ENCODE data around the gene POLN.

POLN gene

DNA sequence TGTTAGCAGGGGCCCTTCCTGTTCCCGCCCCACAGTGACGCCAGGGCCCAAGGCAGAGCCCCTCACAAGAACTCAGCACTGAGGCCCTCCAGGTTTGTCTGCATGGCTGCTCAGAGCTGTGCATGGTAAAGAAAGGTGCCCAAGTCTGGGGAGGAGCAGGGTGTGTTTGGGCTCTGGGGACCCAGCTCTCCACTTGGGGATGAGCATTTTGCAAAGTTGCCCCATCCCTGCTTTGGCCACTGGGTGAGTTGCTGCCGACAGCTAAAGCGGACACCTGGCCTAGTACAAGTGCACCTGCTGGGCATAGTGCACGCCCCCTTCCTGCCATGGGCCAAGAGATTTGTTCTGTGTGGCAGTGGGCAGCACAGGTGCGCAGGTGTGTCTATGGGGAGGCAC, 22.0 kb upstream of the POLN start:
- no peak for DNase-seq (ENCODE audit: low read depth, low spot score)

DNA sequence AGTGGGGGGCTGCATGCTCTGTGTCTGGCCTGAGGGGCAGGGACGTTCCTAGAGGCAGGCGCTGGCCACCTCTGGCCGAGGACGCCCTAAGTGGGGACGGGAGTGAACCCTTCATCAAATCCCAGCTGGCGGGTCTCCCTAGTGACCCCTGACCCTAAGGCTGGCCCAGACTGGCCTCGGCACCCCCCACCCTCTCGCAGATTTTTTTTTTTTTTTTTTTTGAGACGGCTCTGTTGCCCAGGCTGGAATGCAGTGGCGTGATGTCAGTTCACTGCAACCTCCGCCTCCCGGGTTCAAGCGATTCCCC, 21.0 kb upstream of the POLN start:
- DNase-seq (ENCODE audit: low read depth, low spot score): no peak

DNA sequence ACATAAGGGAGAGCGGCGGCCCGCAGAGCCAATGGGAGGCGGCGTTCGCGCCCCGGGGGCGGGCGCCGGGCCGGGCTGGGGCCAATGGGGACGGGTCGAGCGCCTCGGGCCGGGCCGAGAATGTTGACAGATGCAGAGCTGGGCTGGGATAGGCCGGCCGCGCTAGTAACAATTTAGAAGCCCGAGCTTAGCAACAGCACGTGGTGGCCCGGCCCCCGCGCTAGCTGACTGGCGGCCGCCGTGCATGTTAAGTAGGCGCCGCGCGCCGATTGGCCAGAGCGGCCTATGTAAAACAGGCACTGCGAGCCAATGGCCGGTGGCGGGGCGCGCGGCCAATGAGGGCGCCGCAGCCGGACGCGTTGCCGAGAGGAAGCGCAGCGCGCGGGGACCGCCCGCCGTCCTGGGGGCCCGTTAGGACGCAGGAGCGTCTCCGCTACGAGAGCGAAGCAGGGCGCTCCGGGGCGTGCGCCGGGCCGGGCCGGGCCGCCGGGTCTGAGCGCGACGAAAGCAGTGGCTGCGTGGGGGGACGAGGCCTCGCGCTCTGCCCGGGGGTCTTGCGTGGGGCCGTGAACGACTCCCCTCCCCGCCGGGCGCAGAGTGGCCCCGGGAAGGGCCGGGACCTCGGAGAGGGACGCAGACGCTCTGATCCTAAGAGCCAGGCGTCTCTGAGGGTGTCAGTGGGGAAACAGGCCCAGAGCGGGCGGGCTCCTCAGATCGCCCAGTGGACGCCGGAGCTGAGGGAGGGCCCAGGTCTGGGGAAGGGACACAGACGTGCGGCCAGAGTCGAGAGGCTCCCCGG, 20.4 kb upstream of the POLN start:
- DNase-seq (ENCODE audit: low read depth, low spot score): peak; percentile 100

DNA sequence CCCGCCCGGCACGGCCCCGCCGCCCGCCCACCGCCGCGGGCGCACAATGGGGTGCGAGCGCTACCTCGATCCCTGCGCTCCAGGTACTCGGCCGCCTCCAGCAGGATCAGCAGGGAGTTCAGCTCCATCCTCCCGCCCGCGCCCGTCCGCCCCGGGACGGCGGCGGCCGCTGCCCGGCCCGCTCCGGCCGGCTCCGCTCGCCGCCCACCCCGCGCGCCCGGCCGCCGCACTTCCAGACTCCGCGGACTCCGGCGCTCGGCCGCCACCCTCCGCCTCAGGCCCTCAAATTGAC, 19.9 kb upstream of the POLN start, which contains the start of gene MXD4:
TSS of gene MXD4 (minus strand) at position 257 of the 292 bp plus-strand sequence. CDS start at position 128, 129 bp downstream.
- no peak for DNase-seq (ENCODE audit: low read depth, low spot score)

DNA sequence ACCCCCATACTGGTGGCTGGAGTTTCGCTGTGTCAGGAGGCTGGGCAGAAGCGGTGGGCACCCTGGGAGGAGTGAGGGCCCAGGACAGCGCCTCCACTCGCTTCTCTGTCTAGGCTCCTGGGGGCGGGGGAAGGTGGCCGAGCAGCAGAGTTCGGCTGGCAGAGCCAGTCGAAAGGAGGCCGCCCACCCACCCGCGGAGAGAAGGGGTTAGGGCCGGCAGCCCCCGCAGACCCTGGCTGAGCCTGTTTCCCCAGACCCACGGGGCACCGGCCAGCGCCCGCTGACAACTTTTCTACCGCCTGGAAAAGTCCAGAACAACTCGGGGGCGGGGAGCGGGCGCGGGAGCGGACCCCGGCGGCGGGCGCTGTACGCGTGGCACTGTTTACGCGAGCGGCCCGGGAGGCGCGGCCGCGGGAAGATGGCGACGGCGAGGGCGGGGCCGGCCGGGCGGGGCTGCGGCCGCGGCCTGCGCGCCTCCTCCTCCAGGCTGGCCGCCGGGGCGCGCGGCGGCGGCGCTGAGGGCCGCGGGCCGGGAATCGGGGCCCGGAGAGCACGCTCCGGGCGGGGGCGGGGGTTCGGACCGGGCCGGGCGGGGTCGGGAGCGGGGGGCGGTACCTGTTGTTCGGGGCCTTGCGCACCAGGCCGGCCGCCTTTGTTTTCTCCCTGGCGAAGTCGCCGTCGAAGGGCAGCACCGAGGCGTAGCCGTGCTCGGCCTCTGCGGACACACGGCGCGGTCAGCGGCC, 19.4 kb upstream of the POLN start:
- DNase-seq (ENCODE audit: low read depth, low spot score): no peak

DNA sequence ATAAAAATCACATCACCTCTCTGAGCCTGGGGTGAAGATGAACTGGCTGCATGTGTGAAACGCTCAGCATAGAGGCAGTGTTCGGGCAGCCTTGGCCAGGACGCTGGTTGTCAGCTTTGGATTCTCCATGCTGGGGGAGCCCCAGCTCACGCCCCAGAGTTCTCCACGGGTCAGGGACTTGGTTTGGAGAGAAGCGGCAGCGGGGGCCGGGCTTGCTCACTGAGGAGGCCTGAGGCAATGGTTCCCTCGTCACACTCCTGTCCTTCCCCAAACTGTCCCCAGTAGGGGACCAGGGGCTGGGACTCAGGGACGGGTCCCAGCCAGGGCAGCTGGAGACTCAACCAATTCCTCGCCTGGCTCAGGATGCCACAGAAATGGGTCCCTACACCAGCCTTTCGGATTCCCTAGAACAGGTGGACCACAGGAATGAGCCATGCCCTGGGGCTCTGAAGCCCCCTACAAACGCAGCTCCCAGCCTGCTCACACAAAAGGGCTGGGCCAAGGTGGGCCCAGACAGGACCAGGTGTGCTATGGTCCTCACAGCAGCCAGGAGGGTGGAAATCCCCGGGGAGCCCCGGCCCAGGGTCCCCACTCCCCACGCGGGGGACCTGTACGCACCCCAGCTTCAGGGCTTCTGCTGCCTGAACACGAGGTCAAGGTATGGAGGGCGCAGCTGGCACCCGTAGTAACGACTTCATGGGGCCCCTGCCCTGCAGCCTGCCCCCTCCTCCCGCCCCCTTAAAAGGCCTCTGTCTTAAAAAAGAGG, 18.6 kb upstream of the POLN start:
- no peak for DNase-seq (ENCODE audit: low read depth, low spot score)

DNA sequence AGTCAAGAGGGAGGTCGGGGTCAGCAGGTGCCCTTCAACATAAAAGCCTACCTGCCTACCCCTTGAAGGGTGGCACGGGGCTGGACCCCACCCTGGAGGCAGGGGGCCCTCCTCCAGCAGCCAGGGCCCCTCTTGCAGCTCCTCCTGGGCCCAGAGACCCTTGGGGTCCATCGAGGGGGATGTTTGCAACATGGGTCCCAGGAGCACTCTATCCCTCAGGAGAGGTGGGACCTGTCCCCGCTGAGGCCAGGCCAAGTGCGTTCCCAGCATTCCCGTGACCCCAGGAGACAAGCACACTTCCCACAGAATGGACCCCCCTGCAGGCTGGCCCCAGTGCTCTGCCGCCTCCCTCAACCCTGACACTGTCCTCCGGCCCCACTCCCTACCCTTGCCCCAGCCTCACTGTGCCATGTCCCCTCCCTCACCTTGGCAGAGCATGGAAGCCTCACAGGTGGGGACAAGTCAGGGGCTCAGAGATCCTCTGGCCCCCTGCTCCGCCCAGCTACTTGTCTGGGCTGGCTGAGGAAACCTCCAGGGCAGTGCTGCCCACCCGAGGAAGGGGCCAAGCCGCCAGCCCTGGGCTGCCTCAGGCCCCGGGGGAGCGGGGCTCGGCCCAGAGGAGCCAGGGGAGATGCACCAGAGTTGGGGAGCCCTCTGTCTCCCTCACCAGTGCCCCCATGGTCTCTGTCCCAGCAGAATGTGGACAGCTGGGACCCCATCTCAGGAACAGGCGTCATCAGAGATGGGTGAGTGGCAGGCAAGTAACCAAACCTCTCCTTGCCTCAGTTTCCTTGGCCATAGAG, 17.8 kb upstream of the POLN start:
- no peak for DNase-seq (ENCODE audit: low read depth, low spot score)

DNA sequence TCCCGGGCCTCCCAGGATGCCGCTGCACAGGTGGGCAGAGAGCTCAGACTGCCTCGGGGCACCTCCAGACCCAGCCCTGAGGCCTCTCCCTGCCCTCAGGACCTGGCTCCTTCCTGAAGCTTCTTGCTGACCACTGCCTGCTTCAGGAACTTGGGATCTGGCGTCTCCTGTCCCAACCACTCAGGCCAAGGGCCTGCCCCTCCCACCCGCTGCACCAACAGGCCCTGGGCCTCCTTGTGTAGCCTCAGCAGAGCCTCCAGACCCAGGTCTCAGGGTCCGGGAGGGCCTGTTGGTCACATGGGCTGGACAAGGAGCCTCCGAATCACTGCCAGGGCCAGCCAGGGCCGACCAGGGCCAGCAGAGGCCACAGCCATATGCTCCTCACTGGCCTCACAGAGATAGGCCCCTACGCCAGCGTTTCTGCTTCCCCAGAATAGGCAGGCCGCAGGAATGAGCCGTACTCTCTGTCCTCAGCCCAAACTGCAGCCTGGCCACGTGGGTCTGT, 17.2 kb upstream of the POLN start:
- DNase-seq (ENCODE audit: low read depth, low spot score): no peak

DNA sequence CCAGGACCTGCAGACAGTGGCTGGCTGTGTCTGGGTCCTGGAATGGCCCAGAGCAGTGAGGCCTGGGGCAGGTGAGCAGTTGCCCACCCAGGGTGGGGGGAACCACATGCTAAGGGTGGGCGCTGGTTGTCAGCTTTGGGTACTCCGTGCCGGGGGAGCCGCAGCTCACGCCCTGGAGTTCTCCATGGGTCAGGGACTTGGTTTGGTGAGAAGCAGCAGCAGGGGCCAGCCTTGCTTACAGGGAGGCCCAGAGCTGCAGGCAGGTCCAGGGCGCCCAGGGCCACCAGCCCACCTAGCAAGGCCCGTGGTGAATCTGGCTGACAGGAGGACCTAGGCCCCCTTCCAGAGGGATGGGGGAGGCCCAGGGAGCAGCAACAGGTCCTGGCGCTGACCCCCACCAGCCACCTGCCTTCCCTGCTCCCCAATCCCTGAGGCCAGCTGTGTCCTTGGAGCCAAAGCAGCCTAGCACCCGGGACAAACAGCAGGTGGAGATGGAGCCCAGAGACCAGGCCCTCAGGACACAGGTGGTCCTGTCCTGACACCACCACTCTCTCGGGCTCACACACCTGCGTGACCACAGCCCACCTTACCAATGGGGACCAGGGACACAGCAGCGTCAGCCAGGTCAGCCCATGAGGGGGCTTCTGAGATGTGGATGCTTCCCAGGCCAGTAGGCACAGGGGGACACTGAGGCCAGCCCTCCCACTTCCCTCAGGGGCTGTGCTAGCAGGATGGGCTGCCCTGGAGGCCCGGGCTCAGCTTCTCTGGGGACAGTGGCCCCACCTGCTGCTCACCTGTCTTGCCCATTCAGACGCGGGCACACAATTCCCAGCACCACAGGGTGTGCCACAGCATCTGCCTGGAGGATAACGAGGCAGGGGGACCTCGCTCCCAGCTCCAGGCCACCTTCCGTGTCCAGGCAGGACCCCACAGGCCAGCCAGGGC, 16.4 kb upstream of the POLN start:
- no peak for DNase-seq (ENCODE audit: low read depth, low spot score)

DNA sequence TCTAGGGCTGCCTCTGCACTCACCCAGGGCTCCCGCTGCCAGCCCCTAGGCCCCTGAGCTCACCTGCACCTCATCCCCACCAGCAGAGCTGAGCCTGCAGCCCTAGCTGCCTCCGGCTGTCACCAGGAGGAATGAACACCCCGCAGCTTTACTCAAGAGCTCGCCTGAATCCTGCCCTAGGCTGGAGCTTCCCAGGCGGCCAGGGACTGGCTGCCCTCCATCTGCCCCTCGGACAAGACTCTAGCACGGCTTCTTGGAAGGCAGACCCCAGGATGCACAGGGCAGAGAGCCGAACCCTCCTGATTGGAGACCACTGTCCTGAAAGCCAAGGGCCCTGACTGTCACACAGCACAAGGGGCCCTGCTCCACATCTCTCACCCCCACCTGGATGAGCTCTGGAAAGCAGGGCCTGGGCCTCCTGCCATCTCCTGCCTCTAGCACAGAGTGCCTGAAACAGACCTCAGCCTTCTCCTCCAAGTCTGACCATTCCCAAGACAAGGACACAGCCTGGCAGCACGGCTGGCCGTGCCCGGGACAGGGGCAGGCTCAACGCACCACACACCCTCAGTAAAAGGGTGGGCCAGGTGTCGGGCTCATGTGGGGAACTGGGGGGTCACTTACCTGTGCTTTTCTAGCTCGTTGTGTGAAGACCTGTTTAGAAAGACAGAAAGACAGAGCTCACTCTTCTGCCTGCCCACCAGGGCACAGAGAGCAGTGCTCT, 15.6 kb upstream of the POLN start:
- no peak for DNase-seq (ENCODE audit: low read depth, low spot score)

DNA sequence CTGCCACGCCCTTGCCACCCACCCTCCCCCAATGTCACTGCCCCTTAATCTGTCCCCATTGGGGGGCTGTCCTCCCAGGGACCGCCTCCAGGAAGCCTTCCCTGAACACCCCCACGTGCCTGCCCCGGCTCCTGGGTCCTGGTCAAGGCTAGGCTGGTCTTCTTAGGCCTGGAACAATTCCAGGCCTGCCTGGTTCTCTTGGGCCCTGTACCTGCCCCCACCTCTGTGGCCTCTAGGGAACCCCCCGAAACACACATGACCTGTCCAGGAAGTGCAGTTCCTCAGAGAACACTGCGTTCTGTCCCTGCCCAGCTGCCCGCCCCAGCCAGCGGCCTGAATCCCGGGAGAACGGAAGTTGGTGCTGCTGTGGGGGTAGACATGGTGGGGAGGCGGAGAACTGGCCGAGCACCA, 14.9 kb upstream of the POLN start:
- DNase-seq (ENCODE audit: low read depth, low spot score): no peak

DNA sequence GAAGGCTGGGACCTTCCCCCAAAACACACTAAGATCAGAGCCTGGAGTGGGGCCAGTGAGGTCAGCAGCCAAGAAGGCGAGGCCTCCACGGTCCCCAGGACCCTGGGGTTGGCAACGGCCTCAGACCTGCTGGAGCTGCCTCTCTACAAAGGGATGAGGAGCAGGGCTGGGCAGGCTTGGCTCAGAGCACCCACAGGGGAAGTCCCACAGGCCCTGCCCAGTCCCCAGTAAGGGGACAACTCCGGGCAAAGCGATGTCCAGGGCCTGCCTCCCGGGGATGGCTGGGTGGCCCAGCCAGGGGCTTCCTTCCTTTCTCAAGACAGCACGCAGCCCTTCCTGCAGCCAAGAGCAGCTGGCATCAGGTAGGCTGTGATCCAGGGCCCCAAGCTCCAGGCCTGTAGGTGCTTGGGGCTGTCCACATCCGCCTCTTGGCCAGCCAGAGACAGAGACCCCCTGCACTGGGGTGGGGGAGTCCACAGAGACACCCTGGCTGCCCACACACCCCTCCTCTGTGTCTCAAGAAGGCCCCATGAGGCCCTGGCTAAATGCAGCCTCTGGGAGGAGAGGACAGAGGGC, 14.3 kb upstream of the POLN start:
- DNase-seq (ENCODE audit: low read depth, low spot score): no peak

DNA sequence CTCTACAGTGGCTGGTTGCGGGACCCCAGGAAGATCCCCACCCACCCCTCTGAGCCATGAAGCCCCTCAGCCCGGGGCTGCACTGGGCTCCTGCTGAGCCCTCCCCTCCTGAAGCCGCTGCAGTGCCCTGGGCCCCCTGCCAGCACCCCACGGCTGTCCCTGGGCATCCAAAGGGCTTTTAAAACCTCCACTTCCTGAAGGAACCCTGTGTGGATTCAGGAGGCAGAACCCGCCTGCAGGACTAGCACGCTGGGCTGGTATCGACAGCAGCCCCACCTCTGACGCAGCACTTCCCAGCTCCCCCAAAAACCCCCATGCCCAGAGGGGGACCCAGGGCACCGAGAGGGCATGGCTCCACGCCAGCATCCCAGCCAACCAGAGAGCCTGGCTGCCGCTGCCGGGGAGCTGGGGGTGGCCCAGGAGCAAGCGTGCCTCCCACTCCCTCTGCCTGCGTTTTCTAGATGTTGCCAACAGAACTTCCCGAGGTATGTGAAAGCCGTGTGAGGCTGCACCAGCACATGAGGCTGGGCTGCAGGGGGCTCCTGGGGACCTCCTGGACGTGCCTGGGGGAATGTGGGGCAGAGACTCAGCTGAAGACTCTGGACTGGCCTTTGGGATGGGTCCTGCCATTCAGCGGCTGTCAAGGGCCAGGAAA, 13.7 kb upstream of the POLN start:
- DNase-seq (ENCODE audit: low read depth, low spot score): no peak

DNA sequence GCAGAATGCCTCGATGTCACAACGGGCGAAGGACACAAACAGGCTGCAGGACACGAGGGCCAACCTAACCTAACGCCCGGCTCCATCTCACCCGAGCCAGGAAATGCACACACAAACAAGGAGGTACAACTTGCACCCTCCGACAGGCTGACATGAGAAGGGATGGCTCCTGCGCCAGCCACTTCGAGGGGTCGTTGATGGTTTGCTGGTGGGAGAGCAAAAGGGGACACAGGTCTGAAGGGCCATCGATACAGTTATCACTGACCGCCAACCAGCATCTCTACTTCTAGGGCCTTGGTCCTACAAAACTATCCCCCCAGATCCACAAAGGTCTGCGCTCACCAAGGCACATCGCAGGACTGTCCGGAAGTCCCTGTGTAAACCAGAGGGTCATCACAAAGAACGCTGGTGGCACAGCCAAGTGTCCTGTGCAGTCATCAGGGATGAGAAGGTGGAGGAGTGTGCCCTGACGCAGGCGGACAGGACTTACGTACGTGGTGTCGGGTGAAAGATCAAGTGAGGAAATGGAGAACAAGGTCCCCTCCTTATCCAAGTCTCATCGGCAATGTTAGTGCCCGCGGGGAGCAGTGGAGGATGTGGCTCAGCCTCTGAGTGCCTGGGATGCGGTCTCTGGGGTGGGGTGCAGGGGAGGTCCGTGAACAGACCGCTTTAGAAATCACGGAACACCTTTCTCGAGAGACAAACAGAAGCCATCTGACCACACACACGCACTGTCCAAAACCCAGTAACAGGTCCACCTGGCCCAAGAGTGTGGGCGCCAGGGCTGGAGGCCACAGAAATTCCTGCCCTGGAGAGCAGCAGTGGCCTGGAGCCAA, 13.0 kb upstream of the POLN start:
- DNase-seq (ENCODE audit: low read depth, low spot score): no peak

DNA sequence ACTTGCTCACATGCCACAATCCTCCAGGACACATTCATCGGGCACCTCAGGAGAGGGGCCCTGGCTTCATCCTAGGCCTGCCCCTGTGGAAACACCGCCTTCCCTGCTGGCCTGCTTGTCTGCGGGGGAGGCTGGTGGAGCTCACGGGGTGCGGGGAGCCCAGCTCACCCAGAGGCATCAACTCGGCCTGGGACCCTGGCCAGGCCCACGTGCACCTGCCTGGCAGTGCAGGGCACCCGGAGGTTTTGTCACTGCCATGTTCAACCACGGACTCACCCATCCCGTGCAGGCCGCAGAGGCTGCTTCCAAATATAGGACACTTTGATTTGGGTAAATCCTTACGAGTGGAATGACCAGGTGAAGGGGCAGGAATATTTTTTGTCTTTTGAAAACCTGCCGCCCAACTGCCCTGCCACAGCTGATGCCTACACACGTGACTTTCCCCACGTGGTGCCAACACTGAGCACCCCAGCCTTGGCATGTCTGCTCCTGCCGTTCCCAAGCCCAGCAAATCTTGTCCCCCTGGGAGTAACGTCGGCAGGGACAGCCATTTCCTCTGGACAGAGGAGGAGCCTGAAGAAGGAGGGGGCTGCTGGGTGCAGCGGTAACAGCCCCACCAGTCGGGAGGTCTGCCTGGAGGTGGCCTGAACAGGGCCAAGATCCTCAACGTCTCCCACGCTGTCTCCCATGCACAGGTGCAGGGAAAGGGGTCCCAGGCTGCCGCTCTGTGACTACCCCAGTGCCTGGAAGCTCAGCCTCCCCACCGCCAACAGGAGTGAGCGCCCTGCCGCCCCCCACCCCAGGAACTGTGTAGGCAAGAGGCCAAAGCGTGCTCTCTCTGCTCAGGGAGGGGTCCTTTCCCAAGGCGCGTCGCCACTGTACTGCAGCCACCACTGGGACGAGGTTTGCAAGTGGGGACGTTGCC, 11.5 kb upstream of the POLN start:
- no peak for DNase-seq (ENCODE audit: low read depth, low spot score)

DNA sequence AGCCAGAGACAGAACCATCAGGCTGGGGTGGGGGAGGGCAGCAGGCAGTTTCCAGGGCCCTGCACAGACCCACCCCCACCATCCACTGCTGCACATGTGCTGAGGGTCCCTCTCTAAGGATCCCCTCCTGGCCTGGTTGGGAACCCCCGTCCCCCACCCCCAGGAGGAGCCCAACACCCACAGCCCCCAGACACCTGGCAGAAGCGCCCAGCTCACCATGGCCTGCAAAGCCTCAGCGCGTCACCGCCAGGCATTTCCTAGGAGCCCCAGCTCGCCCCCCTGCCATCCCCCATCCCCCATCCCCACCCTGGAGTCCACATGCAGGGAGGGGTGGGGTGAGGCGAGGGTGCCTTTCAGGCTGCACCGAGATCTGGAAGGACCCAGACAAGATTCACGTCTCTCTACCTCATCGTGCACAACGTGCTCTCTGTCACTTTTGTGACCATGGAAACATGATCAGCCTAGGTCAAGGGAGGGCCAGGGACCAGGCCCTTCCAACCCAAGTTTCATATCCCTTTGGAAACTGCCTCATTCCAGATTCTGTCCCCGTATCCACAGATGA, 10.7 kb upstream of the POLN start:
- DNase-seq (ENCODE audit: low read depth, low spot score): no peak

All from smooth muscle cell of the brain vasculature (primary cell).